ENCODE results near the gene FCRL5.

GRCh38 chr1:157482174-157482573, 70.1 kb downstream of the FCRL5 start:
- TF ChIP-seq CTCF (IDR thresholded peaks at IDR 0.05; ENCODE audit: poor library complexity) (no peak), EZH2 (IDR thresholded peaks at IDR 0.05; ENCODE audit: borderline replicate concordance) (no peak), EZH2phosphoT487 (IDR thresholded peaks at IDR 0.05; ENCODE audit: low read depth, severe bottlenecking, unreplicated experiment) (no peak)
